PFSK-1 (cell line): Measurements from ENCODE around the gene ARHGEF4.

Experiments used
- FOXP2 ChIP-seq: optimal IDR thresholded peaks from 2 replicates; pipeline ENCODE3; 2011; ENCODE audit warnings: borderline replicate concordance, control low read depth, inconsistent platforms; ENCODE audit not compliant: insufficient read depth; ENCODE audit errors: extremely low read length, extremely low read depth
- POLR2AphosphoS5 ChIP-seq: IDR thresholded peaks from 2 replicates; pipeline ENCODE4 v1.6.1; 2012; ENCODE audit warnings: low read depth, mild to moderate bottlenecking, control low read depth, low read length, moderate library complexity
- REST ChIP-seq, 2 experiments: IDR thresholded peaks; 2 replicates each; pipeline versions ENCODE4 v1.6.1 to v1.8.0; 2011 to 2012; ENCODE audit warnings: low read depth in 2 of 2, low read length in 2 of 2, control low read depth in 1 of 2, inconsistent platforms in 1 of 2, mild to moderate bottlenecking in 1 of 2, moderate library complexity in 1 of 2; ENCODE audit not compliant: insufficient read depth in 1 of 2
- SIN3A ChIP-seq: IDR thresholded peaks from 2 replicates; pipeline ENCODE4 v1.6.1; 2012; ENCODE audit warnings: mild to moderate bottlenecking, low read length, moderate library complexity, borderline replicate concordance; ENCODE audit not compliant: insufficient read depth
- TAF1 ChIP-seq: IDR thresholded peaks from 2 replicates; pipeline ENCODE4 v1.6.1; 2012; ENCODE audit warnings: low read length, control low read depth, borderline replicate concordance; ENCODE audit not compliant: insufficient read depth

ARHGEF4 gene

GRCh38 chr2:130848526-130849210, 12.0 kb downstream of the ARHGEF4 start:
- no peak for TF ChIP-seq REST (IDR thresholded peaks at IDR 0.05; ENCODE audit: insufficient read depth in 1 of 2, low read depth in 2 of 2, low read length in 2 of 2)
- TF ChIP-seq SIN3A: no peak
- no peak for TF ChIP-seq TAF1
- TF ChIP-seq POLR2AphosphoS5: no peak
- TF ChIP-seq FOXP2: no peak

- no peak for TF ChIP-seq TAF1
- TF ChIP-seq REST (IDR thresholded peaks at IDR 0.05; ENCODE audit: insufficient read depth in 1 of 2, low read depth in 2 of 2, low read length in 2 of 2): no peak
Measured at GRCh38 chr2:130849896-130850787, 13.4 kb downstream of the ARHGEF4 start.

- no peak for TF ChIP-seq FOXP2
- no peak for TF ChIP-seq REST (IDR thresholded peaks at IDR 0.05; ENCODE audit: insufficient read depth in 1 of 2, low read depth in 2 of 2, low read length in 2 of 2)
- TF ChIP-seq SIN3A: no peak
- TF ChIP-seq POLR2AphosphoS5: no peak
- no peak for TF ChIP-seq TAF1
Measured at GRCh38 chr2:130850788-130851623, 14.3 kb downstream of the ARHGEF4 start.

- TF ChIP-seq POLR2AphosphoS5: no peak
Measured at GRCh38 chr2:130851624-130852382, 15.1 kb downstream of the ARHGEF4 start.

DNA sequence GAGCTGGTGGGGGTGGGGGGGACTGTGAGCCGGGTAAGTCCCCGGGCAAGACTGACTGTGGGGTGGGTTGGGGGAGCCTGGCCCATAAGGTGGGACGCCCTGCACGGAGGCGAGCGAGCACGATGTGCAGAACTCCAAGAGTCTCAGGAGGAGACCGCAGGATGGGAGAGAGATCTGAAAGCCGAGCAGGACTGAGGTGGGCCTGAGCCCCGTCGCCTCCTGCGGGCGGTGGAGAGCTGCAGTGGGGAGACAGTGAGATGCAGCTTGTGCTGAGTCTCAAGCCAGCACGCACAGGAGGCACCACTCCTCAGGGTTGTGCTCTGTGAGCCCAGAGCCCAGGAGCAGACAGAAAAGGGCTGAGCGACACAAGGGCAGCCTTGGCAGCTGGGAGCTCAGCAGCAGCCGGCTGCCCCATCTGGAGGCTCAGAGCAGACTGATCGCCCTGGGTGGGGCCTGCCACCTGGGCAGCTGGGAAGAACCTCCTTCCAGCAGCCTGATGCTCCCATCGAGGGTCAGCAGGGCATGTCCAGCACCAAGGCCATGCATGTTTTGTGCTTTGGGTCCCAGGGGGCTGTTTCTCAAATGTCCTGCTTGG, 15.9 kb downstream of the ARHGEF4 start:
- TF ChIP-seq FOXP2 (no peak), TAF1 (no peak), POLR2AphosphoS5 (no peak), SIN3A (no peak)
